Caco-2 (cell line): ENCODE measurements around the gene R3HDM2. TPM values are rescaled to one million over a fixed set of nuclear protein-coding genes. Genes with fewer than 3 reads are reported as not detected.
"Not testable (repeated sequence)": the region's sequence is repeated elsewhere in the genome, so short reads cannot be mapped to it uniquely, and the experiment has no call there.

Experiments
- BruUV-seq: library from RNA; stranded (reverse); fragments of 400-500 nt; replicated peaks from 2 replicates; lab custom pipeline; 2021; lab: Mats Ljungman, UMichigan
- CTCF ChIA-PET: fragments of 300-600 bp; sonication (Branson Sonifier 250); formaldehyde crosslinking; loops from one replicate; lab custom pipeline; 2022; ENCODE audit warnings: antibody characterized with exemption; lab: Charles Lee
- POLR2A ChIA-PET: fragments of 300-600 bp; sonication (Branson Sonifier 250); formaldehyde crosslinking; loops from one replicate; lab custom pipeline; 2022; ENCODE audit warnings: antibody characterized with exemption; lab: Charles Lee
- DNase-seq, 2 experiments: peaks; one replicate each; pipeline versions ENCODE4 v3.0.0 to v3.0.0-alpha.2; 2020 to 2022
- H3K27me3 ChIP-seq: replicated peaks from 2 replicates; pipeline ENCODE4 v1.6.0; 2011; ENCODE audit warnings: low read length; ENCODE audit not compliant: control insufficient read depth, insufficient read depth
- H3K36me3 ChIP-seq: 2 replicates; pipeline ENCODE4 v1.5.1; 2011; ENCODE audit warnings: low read length; ENCODE audit not compliant: control insufficient read depth, insufficient read depth
- H3K4me1 ChIP-seq: fragments of 250-450 bp; sonication (Bioruptor Pico); 2 replicates; pipeline ENCODE4 v1.5.1; 2020; ENCODE audit warnings: mild to moderate bottlenecking
- H3K4me3 ChIP-seq: 2 replicates; pipeline ENCODE4 v1.5.1; 2011; ENCODE audit warnings: low read depth, mild to moderate bottlenecking, control low read depth, low read length
- H3K9me3 ChIP-seq: fragments of 250-450 bp; sonication (Bioruptor Pico); 2 replicates; pipeline ENCODE4 v1.5.1; 2020; ENCODE audit warnings: mild to moderate bottlenecking, moderate library complexity
- H3K27ac Mint-ChIP-seq: one replicate; pipeline ENCODE4 v1.8.0; 2022; ENCODE audit warnings: mixed read lengths; ENCODE audit not compliant: unreplicated experiment
- H3K27me3 Mint-ChIP-seq: one replicate; pipeline ENCODE4 v1.8.0; 2022; ENCODE audit warnings: mixed read lengths; ENCODE audit not compliant: insufficient read depth, unreplicated experiment
- H3K36me3 Mint-ChIP-seq: one replicate; pipeline ENCODE4 v1.8.0; 2022; ENCODE audit warnings: mild to moderate bottlenecking, mixed read lengths; ENCODE audit not compliant: insufficient read depth, unreplicated experiment
- H3K4me1 Mint-ChIP-seq: one replicate; pipeline ENCODE4 v1.8.0; 2022; ENCODE audit warnings: low read depth, mixed read lengths; ENCODE audit not compliant: unreplicated experiment
- H3K4me3 Mint-ChIP-seq: one replicate; pipeline ENCODE4 v1.8.0; 2022; ENCODE audit warnings: mild to moderate bottlenecking, moderate library complexity, mixed read lengths; ENCODE audit not compliant: unreplicated experiment
- H3K9me3 Mint-ChIP-seq: one replicate; pipeline ENCODE4 v1.8.0; 2022; ENCODE audit warnings: mixed read lengths; ENCODE audit not compliant: unreplicated experiment
- CTCF ChIP-seq, 2 experiments: fragments of 200-600 bp in 1 of 2; IDR thresholded peaks; 1 replicate in 1 of 2; 2 replicates in 1 of 2; pipeline versions ENCODE4 v1.5.1 to v1.8.0; 2011 to 2022; ENCODE audit warnings: antibody characterized with exemption in 1 of 2, control low read depth in 1 of 2, inconsistent platforms in 1 of 2, low read depth in 1 of 2, low read length in 1 of 2, mild to moderate bottlenecking in 1 of 2, moderate library complexity in 1 of 2; ENCODE audit not compliant: insufficient read depth in 1 of 2, severe bottlenecking in 1 of 2, unreplicated experiment in 1 of 2
- intact Hi-C: fragments of 100-400 bp; cut with micrococcal nuclease; formaldehyde crosslinking; loops from one replicate; pipeline ENCODE4 v1.10.0; 2022; ENCODE audit not compliant: unreplicated experiment
- total RNA-seq: library from RNA; stranded (reverse); gene quantifications from 2 replicates; pipeline ENCODE4 v1.2.3, GENCODE V29; 2022

Gene R3HDM2
- total RNA-seq, 1 experiment from 2014 or later, result 33.7 TPM

- POLR2A ChIA-PET, result no interaction called here
- H3K27me3 ChIP-seq, result no peaks in the 10 kb centered on the region
- no peaks in the 10 kb centered on the region for H3K36me3 ChIP-seq
- TF ChIP-seq CTCF (IDR thresholded peaks at IDR 0.05; ENCODE audit: insufficient read depth in 1 of 2, low read depth in 1 of 2, low read length in 1 of 2, severe bottlenecking in 1 of 2, unreplicated experiment in 1 of 2), result no peak
- H3K4me3 Mint-ChIP-seq, result no peak overlapping the region
- CTCF ChIA-PET, result no interaction called here
- no peak overlapping the region for H3K27ac Mint-ChIP-seq
- H3K9me3 ChIP-seq, result no peaks in the 10 kb centered on the region
- H3K36me3 Mint-ChIP-seq, result no peaks in the 10 kb centered on the region
- H3K4me3 ChIP-seq, result no peak overlapping the region
- intact Hi-C loops, result no loop called here
- H3K9me3 Mint-ChIP-seq, result no peaks in the 10 kb centered on the region
- no TSS peak for BruUV-seq
- H3K4me1 Mint-ChIP-seq, result no peaks in the 10 kb centered on the region
- H3K27me3 Mint-ChIP-seq, result no peaks in the 10 kb centered on the region
- H3K4me1 ChIP-seq, result no peaks in the 10 kb centered on the region
- no peak for DNase-seq
Observed at GRCh38 chr12:57416039-57416996, 14.5 kb downstream of the R3HDM2 start.

GRCh38 chr12:57415088-57415487 is 15.8 kb downstream of the R3HDM2 start:
- Mint-ChIP-seq H3K4me1 (no peaks in the 10 kb centered on the region), H3K9me3 (no peaks in the 10 kb centered on the region), H3K4me3 (no peak overlapping the region), H3K36me3 (no peaks in the 10 kb centered on the region), H3K27me3 (no peaks in the 10 kb centered on the region), H3K27ac (no peak overlapping the region)
- Histone ChIP-seq H3K4me1 (no peaks in the 10 kb centered on the region), H3K27me3 (no peaks in the 10 kb centered on the region), H3K36me3 (no peaks in the 10 kb centered on the region), H3K4me3 (no peak overlapping the region), H3K9me3 (no peaks in the 10 kb centered on the region)
- CTCF ChIA-PET, result no interaction called here
- POLR2A ChIA-PET, result no interaction called here
- intact Hi-C loops, result no loop called here
- no peak for DNase-seq
- no TSS peak for BruUV-seq
- TF ChIP-seq CTCF (IDR thresholded peaks at IDR 0.05; ENCODE audit: insufficient read depth in 1 of 2, low read depth in 1 of 2, low read length in 1 of 2, severe bottlenecking in 1 of 2, unreplicated experiment in 1 of 2), result no peak

GRCh38 chr12:57414160-57414559 is 16.7 kb downstream of the R3HDM2 start:
- H3K4me1 Mint-ChIP-seq, H3K4me3 ChIP-seq, H3K4me1 ChIP-seq, intact Hi-C loops, H3K27ac Mint-ChIP-seq, H3K36me3 ChIP-seq, DNase-seq, H3K27me3 ChIP-seq, BruUV-seq, H3K9me3 ChIP-seq, H3K27me3 Mint-ChIP-seq, H3K4me3 Mint-ChIP-seq, H3K36me3 Mint-ChIP-seq, CTCF ChIA-PET, H3K9me3 Mint-ChIP-seq: not testable (repeated sequence)
- POLR2A ChIA-PET, result interaction anchor here (0.7 kb wide), 1 partner anchor 99 kb away, joined by 12 read pairs; no protein-coding TSS in a partner anchor
